Measurements from ENCODE around the gene GPC6.

GRCh38 chr13:93398167-93399035 lies 171.8 kb downstream of the GPC6 start:
- TF ChIP-seq GATA3 (IDR thresholded peaks at IDR 0.05; ENCODE audit: low read depth, low read length) (no peak), GATA2 (IDR thresholded peaks at IDR 0.05; ENCODE audit: low read depth, low read length) (no peak)

Data from SH-SY5Y (cell line).